OCI-LY3 (cell line): ENCODE measurements around the gene TAS2R60.

Source experiments
- CTCF ChIP-seq: fragments of 200-600, 300-600 bp; sonication (generic); IDR thresholded peaks from 2 replicates; pipeline ENCODE4 v1.5.1; 2014; ENCODE audit warnings: antibody characterized with exemption, low read length, low read depth
- EZH2phosphoT487 ChIP-seq: fragments of 200-600 bp; shearing (Covaris generic); IDR thresholded peaks from 2 replicates; pipeline ENCODE4 v1.6.1; 2018; ENCODE audit warnings: antibody characterized with exemption, mixed run types, low read depth

- no peak for TF ChIP-seq CTCF
- TF ChIP-seq EZH2phosphoT487 = no peak
These were observed 43.8 kb downstream of the TAS2R60 start for GRCh38 chr7:143487061-143487460.
